NCI-H345 (cell line): ENCODE data around the gene RAG1.
A peak's percentile ranks its signal among the peaks of the same experiment; 100 is the strongest.

Experiments
- DNase-seq: peaks from one replicate; lab custom pipeline; 2025; lab: John Stamatoyannopoulos, UW

The RAG1 gene

DNA sequence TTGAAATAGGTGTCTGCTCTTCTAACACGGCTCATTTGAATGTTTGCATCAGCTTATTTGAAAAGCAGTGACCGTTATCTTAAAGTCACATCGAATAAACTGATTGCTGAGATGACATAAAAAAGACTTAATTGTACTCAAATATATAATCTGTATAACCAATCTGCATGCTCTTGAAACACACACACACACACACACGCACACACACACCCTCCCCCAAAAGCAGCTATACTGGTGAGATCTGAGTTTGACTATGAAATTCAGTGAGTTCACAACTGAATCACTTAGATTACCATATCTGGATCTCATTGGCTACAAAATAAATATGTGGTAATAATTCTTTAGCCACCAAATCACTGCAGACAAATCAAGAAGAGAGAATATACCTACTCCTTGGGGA lies 22.7 kb downstream of the RAG1 start:
- DNase-seq: no peak

DNA sequence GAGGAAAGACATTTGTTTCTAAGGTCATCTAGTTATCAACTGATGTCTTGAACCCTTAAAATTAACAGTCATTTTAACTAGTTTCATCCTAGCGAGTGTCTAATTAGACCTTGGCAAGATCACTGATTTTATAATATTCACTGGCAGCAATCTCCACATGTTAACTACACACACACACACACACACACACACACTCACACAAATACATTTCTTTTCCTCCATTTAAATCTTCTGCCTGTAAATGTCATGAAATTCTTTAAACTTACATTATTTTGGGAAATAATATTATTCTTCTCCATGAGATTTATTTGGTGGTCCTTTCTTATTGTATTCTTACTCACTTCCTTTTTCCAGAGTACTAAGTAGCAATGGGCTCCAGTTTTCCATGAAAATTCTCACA lies 23.6 kb downstream of the RAG1 start:
- DNase-seq: no peak

DNA sequence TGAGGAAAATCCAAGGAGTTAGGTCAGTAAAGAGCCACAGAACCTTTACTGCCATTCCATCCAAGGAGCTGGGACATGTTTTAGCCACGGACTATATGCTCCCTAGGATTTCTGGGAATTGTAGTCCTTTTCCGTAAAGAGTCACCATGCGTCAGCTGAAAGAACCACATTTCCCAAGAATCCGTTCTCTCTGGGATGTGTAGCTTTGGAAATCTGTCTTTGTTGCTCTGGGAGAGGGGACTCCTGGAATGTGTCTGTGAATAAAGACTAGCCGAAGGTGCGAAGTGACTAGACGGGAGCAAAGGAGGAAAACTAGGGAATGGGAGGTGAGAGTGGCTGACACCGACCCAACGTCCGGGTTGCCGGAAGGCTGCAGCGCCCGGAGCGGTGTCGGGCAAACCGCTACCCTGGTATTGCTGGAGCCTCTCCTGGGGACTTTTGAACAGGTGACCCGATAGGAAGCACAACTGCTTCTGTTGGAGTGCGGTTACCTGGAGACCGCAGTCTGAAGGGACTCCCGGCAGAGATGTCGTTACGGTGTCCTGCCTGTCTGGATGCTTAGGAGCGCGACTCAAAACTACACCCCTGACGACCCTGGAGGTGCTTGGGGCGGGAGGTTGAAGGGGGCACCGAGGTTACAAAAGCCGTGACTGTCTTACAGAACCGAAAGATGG lies 26.6 kb downstream of the RAG1 start, which contains the start of gene IFTAP:
Gene IFTAP (plus strand): TSS at position 187 of the 674 bp plus-strand sequence. CDS start 15,602 bp downstream, outside the sequence.
- peak; percentile 93 for DNase-seq

DNA sequence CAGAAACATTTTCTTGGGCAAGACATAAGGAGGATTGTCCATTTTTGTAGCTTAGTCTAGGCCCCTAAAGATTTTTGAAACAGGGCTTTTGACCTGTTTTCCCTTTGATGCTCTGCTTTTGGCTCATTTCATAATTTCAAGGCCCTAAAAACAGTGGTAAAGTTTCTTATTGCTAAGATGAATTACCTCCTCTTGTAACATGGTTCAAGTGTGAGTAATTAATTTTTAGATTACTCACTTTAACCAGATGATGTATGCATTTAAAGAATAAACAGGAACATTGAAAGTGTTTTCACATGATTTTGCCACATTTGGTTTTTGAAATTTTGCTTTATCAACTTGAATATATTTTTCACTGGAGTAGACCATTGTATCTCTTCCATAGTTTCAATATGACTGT lies 29.1 kb downstream of the RAG1 start:
- DNase-seq: no peak

DNA sequence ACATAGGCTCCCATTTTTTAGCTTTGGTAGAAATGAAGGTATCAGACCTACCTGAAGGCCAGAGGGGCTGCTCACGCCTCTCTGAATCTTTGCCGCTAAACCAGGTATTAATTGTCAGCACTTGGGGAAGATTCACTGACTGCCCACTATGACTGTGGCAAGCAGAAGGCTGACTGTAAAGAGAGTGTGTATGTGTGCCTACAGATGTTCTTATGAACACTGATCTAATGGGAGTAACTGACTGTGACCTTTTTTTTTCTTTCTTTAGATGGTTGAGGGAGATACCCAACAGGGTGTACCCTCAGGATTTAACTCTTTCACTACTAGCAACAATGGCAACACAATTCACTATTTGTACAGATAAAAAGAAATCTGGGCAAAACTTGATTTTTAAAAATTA lies 30.2 kb downstream of the RAG1 start, which contains the start of gene RAG2:
Gene RAG2 (minus strand): TSS at position 186 of the 400 bp plus-strand sequence. CDS start 4,068 bp downstream, outside the sequence.
- no peak for DNase-seq

DNA sequence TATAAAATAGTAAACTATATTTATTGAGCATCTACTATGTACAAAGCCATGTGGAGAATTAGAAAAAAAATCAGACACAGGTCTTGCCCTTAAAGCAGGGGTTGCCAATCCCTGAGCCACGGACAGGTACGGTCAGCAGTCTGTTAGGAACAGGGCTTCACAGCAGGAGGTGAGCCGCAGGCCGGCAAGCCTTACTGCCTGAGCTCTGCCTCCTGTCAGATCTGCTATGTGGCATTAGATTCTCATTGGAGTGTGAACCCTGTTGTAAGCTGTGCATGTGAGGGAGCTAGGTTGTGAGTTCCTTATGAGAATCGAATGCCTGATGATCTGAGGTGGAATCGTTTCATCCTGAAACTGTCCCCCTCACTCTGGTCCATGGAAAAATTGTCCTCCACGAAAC lies 32.4 kb downstream of the RAG1 start:
- no peak for DNase-seq

DNA sequence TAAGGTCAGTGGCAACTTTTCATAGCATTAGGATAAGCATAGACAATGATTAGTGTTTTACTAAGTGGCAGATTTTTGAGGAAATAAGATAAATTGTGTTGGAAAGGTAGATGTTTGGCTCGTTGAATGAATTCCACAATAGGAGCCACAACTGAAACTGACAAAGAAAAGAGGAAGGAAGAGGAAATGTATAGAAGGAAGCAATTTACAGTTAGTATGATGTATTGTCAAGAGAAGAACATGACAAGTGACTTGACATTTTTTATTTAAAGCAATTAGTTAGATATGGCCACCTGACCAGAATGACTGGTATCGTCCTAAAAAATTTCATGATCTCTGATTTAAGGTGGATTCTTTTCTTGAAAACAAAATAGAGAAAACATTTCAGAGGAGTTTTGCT lies 33.3 kb downstream of the RAG1 start:
- DNase-seq: no peak

DNA sequence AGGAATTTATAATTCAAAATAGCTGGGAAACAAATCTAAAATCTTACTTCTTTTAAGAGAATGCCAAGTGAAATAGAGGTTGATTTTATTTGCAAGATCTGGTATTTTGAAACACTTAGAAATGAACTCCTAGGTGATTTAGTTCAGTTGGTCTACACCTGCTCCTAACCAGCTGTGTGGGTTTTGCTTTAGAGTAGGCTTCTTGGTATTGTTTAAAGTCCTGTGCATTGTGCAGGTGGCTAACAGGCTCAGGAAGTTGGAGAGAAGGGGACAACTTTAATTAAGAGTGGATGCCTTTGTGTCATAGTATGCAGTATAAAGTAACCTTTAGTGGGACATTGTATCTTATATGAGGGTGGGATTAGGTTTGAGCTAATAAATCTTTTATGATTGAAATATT lies 34.3 kb downstream of the RAG1 start:
- DNase-seq: no peak

DNA sequence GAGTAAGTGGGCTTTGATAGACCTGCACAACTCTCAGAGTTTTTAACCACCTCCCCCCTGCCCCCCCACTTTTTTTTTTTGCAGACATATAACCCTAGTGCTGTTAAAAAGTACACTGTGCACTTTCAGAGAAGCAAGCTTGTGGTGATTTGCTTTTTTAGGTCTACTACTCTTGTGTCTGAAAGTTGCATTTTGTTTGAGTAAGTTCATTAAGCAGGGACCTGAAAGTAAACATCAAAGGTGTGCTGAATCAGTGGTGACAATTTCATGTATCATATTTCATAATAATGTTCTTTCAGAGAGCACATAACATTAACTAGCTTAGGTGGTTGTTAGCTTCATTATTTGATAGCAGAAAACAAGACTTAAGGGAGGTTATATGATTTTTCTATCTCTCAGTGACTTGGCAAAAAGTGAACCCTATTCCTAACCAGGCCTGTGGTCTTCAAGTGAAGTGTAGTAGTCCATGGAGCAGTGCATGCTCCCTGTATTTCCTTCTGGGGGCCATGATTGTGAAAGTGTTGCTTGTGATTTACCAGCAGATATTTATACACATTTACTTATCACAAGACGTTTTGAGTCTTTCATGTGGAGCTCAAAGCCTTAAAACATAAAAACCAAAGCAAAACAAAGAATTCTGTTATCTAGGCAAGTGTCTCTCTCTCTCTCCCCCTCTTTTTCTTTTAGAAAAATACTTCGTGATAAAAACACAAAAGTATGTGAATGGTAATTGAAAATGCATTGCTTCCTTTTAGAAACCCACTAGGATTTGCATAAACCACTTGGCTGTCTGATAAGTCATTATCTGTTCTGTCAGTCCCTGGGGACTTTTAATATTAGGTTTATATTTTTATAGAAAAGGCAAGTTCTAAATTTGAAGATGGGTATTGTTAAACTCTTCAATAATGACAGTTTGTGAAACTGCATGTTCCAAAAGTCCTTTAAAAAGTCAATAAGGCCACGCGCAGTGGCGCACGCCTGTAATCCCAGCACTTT lies 37.7 kb downstream of the RAG1 start:
- DNase-seq: no peak

DNA sequence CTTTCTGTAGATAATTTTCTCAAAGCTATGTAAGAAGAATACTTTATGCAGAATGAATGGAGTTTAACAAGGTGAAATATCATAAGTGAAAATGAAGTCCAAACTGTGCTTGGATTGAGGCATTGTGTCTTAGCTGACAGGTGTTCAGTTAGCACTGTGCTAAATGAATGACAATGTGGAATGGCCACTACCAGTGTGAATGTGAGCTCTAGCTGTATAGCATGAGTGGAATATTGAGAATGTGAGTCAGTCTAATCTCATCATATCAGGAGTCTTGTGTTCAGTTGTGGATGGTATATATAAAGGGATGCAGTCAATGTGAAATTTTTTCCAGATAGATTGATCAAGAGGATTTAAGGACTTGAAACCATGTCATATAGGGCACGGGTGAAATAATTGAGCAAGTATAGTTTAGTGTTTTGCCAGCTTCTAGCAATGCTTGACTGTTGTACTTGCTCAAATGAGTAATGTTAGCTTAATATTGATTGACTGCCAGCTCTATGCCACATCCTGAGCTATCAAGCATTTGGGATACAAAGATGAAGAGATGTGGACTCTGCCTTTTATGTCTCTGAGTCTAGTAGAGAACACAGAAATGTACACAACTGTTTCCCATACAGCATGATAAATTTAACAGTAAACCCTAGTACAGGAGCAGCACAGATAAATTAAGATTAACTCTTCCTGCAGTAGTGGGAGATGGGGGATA lies 40.8 kb downstream of the RAG1 start:
- no peak for DNase-seq

DNA sequence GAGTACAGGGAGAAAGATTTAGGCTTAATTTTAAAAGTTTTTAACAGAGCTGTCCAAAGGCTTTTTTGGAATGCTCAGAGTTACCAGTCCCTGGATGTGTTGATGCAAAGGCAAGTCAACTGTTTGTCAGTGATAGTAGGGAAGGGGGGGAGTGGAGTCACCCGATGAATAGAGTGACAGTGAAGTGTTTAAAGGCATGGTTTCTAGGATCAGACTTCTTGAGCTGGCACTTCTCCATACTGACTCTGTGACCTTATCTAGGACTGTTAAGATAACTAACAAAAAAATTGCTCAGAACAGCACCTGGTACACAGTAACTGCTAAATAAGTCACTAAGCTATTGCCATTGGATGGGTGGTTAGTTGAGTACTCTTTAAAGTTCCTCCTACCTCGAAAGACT lies 41.6 kb downstream of the RAG1 start:
- no peak for DNase-seq

DNA sequence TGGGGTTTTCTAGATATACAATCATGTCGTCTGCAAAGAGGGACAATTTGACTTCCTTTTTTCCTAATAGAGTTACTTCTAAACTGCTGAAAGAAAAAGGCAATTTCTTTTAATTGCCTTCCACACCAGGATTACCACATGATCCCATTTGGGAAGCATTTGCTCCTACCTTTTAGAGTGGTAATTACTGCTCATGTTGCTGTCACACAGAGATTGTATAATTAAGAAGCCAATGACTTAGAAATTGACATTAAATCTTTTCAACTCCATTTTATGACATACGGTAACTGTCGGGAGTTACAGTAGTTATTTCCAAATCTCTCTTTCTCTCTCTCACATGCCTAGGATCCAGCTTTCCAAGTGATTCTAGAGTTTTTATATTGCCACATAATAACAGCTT lies 48.0 kb downstream of the RAG1 start:
- DNase-seq: no peak

DNA sequence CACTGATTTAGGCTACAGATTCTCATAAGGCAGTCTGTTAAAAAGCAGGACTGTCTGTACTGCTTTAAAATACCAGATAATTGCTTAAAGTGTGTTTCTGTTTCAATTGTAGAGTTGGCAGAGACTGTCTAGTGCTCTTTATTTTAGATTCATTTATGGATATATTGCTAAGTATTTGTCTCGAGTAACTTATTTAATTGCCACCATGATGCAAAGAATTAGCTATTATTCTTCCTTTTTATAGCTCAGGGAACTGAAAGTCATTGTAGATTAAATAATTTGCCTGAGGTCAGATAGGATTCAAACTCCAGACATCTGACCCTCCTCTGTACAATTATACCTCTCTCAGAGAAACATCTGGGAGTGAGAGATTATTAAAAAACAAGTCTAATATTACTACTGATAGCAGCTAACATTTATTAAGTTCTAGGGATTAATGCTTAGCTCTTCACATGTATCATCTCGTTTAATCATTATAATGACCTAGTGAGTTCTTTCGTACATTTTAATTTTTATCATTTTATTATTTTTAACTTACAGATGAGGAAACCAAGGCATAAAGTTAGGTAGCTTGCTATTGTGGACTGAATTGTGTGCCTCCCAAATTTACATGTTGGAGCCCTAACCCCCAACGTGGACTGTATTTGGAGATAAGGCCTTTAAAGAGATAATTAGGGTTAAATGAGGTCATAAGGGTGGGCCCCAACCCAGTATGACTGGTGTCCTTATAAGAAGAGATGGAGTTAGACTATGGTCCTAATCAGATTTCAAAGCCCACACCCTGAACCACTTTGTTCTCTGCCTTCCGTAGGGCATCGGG lies 49.9 kb downstream of the RAG1 start:
- DNase-seq: no peak

DNA sequence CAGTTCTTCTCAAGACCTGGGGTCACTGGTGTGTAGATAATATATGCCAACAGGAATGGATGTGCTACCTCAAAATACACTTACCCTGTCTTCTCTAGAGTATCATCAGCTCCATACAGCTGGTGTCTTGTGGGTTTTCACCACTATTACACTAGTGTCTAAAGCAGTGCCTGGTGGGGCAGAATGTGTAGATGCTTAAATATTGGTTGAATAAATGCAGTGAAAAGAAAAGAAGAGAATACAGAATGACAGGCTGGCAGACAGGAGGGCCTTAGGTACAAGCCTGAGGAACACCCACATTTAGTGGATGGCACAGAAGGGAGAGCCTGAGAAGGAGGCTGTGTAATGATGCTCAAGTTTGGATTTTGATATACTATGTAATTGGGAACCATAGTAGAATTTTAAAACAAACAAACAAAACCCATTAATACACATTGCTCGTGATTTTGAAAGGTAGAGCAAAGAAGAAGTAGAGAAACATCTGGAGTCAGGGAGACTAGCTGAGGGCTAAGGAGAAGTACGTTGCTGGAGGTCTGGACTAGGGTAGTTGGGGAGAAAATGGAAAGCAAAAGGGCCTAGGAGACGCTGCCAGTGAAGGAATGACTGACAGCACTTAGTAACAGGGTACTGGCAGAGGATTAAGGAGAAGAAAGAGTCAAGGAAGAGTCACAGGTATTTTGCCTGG lies 50.7 kb downstream of the RAG1 start:
- no peak for DNase-seq

DNA sequence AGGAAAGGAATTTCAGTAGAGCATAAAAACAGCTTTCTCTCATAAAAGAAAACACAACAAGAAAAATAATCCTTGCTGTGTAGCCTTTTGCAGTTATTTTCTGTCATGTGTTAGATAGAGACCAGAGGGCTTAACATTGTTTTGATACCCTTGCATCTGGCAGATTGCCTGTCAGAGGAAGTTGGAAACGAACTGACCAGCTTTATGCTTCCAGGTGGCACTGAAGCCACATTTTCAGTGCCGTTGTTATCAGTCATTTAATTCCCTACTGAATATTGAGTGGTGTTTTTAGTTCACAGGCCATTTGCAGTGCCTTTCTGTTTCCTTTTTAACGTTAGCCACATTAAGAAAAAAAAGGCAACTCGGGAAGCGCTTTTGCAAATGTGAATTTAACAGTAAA lies 51.7 kb downstream of the RAG1 start:
- DNase-seq: peak; percentile 9

DNA sequence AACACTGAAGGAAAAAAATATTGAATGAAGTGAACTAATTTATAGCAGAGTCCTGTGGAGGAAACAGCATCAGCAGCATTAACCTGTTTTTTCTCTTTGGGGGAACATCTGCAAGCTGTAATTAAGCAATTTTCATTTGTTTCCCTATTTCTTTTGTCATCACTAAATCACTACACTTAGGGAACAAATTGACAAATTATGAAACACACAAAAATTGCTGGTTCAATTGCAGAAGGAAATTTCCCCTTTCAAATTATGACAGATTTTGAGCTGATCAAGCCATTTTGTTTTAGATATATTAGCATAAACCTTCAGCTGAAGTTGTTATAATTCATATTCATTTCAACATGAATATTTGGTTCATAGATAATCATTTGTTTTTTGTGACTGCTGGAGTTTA lies 52.4 kb downstream of the RAG1 start:
- DNase-seq: no peak

DNA sequence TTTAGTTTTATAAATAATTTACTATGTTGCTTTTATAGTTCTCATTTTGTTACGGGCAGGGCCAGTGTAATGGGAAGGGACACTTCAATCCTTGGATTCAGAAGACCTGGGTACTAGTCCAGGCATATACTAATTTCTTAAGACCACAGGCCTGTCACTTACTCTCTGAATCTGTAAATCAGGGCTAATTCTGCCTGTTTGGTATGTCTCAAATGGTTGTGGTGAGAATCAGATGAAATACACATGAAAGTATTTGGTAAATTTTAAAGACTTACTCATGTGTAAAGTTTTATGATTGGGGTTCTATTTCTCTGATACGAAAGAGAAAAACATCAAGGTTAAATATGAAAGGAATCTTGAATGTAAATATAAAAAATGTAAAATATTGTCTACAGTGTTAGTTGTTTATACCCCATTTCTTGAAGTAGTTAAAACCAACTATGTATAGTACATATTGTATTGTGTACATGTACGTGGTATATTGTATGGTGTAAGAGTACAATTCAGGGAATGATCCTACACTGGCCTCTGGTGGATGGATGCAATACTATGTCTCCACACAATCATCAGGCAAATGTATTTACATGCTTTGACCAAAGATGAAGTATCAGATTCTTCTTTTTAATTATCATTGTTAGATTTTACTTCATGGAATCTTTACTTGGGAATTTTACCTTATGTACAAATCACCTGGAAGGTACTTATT lies 54.8 kb downstream of the RAG1 start:
- peak; percentile 25 for DNase-seq

DNA sequence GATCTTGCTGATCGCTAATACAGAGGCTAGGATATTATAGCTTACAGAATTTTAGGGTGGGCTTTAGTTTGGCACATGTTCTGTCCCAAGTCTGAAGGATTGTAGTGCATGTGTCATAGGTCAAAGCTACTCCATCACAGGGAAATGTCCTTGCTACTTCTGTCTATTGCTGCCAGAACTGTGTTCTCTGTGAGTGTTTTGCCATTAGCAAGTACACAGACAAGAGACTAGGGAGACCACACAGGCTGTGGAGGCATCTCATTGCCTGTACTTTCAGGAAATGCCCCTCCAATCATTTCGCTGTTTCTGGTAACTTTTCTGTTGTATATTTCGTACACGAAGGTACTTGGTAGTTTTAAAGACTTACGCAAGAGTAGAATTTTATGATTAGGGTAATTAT lies 55.7 kb downstream of the RAG1 start:
- no peak for DNase-seq

DNA sequence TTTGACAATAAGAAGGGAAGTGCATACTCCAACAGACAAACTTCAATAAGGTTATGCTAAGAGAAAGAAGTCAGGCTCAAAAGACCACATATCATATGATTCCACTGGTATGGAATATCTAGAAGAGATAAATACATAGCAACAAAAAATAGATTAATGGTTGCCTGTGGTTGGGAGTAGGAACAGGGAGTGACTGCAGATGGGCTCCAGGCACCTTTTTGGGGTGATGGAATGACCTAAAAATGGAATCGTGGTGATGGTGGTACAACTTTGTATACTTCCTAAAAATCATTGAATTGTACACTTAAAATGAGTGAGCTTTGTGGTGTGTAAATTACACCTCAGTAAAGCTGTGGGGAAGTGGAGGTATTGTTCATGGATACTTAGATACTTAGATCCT lies 59.2 kb downstream of the RAG1 start:
- no peak for DNase-seq

DNA sequence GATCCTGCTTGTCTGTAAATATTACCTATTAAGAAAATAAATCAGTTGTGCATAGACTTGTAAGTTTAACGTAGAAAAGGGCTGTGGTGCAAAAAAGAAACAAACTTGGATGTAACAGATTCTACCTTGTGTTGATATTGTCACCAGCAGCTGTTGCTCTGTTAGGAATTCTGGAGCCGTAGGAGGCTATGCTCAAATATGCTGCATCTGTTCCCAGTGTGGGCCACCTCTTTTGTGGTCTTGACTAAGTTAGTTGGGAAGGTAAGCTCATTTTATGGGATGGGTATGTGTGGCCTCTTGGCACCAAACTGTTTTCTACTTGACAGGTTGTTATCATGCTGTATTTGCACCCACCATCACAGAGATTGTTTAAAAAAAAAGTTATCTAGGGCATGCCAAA lies 59.7 kb downstream of the RAG1 start:
- no peak for DNase-seq
